GM18517 (cell line): Measurements from ENCODE around the gene ZNF799.
A peak's percentile ranks its signal among the peaks of the same experiment; 100 is the strongest.
"Not testable (repeated sequence)": the region's sequence is repeated elsewhere in the genome, so short reads cannot be mapped to it uniquely, and the experiment has no call there.

Experiments
- ATAC-seq: cut with Tn5 transposase; IDR thresholded peaks from one replicate; pipeline ENCODE4 v1.9.1; 2021; ENCODE audit warnings: mild to moderate bottlenecking, moderate library complexity; ENCODE audit not compliant: unreplicated experiment

Gene ZNF799

GRCh38 chr19:12400633-12401502 lies at the start of gene ZNF799:
TSS of gene ZNF799 (minus strand) at chr19:12401271. CDS start at chr19:12401070, 201 bp downstream.
- ATAC-seq: peak; percentile 89

GRCh38 chr19:12450844-12451243 lies 49.8 kb upstream of the ZNF799 start:
- ATAC-seq: no peak

- ATAC-seq: no peak
Observed at GRCh38 chr19:12448808-12449207, 47.7 kb upstream of the ZNF799 start.

- peak; percentile 86 for ATAC-seq
Observed at GRCh38 chr19:12440541-12441316, 39.7 kb upstream of the ZNF799 start, which contains the start of gene ZNF443. TSS of gene ZNF443 (minus strand) at chr19:12441021. CDS start at chr19:12440914, 107 bp downstream.

- ATAC-seq: peak; percentile 35
Observed at GRCh38 chr19:12439686-12440540, 38.8 kb upstream of the ZNF799 start.

- ATAC-seq: not testable (repeated sequence)
Observed at GRCh38 chr19:12430726-12431299, 29.7 kb upstream of the ZNF799 start.

GRCh38 chr19:12425888-12426274 lies 24.8 kb upstream of the ZNF799 start:
- ATAC-seq: no peak

- ATAC-seq: no peak
Observed at GRCh38 chr19:12425236-12425887, 24.3 kb upstream of the ZNF799 start.

GRCh38 chr19:12417273-12417672 lies 16.2 kb upstream of the ZNF799 start:
- not testable (repeated sequence) for ATAC-seq

- no peak for ATAC-seq
Observed at GRCh38 chr19:12411893-12412292, 10.8 kb upstream of the ZNF799 start.

- ATAC-seq: peak; percentile 41
Observed at GRCh38 chr19:12399901-12400632, 1.0 kb downstream of the ZNF799 start.

- ATAC-seq: not testable (repeated sequence)
Observed at GRCh38 chr19:12391148-12391547, 9.9 kb downstream of the ZNF799 start.

GRCh38 chr19:12386365-12386764 lies 14.7 kb downstream of the ZNF799 start:
- not testable (repeated sequence) for ATAC-seq

- no peak for ATAC-seq
Observed at GRCh38 chr19:12380444-12380737, 20.7 kb downstream of the ZNF799 start.

- no peak for ATAC-seq
Observed at GRCh38 chr19:12379732-12380443, 21.2 kb downstream of the ZNF799 start.

- no peak for ATAC-seq
Observed at GRCh38 chr19:12374026-12374425, 27.0 kb downstream of the ZNF799 start.

GRCh38 chr19:12365236-12366162 lies 35.6 kb downstream of the ZNF799 start, which contains the start of gene ZNF442:
TSS of gene ZNF442 (minus strand) at chr19:12365683. CDS start at chr19:12363631, 2,052 bp downstream.
- peak; percentile 86 for ATAC-seq
